Natural killer cell (primary cell): ENCODE measurements around the gene KCNQ1OT1. TPM values are rescaled to one million over a fixed set of nuclear protein-coding genes. Genes with fewer than 3 reads are reported as not detected.

ENCODE experiments used
- ATAC-seq, 3 donors: fragments of 150-1000 bp in 2 of 3; fragments of 200-7000 bp in 1 of 3; cut with Tn5 transposase; 1 replicate in 1 of 3; 2 replicates in 2 of 3; pipeline ENCODE4 v1.10.0; 2021; ENCODE audit warnings: mild to moderate bottlenecking in 2 of 3, moderate library complexity in 2 of 3
- DNase-seq, 2 donors: peaks; one replicate each; pipeline versions ENCODE4 v3.0.0 to v3.0.0-alpha.2; 2013 to 2021; ENCODE audit warnings: mixed read lengths in 1 of 2
- H3K27ac ChIP-seq: one replicate; pipeline ENCODE4 v1.5.1; 2013; ENCODE audit warnings: mild to moderate bottlenecking, low read length
- H3K27me3 ChIP-seq: one replicate; pipeline ENCODE4 v1.6.1; 2013; ENCODE audit warnings: low read length; ENCODE audit not compliant: control insufficient read depth, insufficient read depth
- H3K36me3 ChIP-seq: one replicate; pipeline ENCODE4 v1.6.1; 2013; ENCODE audit warnings: low read length; ENCODE audit not compliant: control insufficient read depth, insufficient read depth
- H3K4me1 ChIP-seq: one replicate; pipeline ENCODE4 v1.6.1; 2013; ENCODE audit warnings: low read length; ENCODE audit not compliant: control insufficient read depth, insufficient read depth
- H3K4me3 ChIP-seq: one replicate; pipeline ENCODE4 v1.5.1; 2013; ENCODE audit warnings: low read length
- H3K9me3 ChIP-seq: one replicate; pipeline ENCODE4 v1.6.1; 2013; ENCODE audit warnings: low read length; ENCODE audit not compliant: control insufficient read depth, insufficient read depth
- H3K27ac Mint-ChIP-seq, 2 donors: one replicate each; pipeline ENCODE4 v1.8.0; 2022; ENCODE audit warnings: mild to moderate bottlenecking in 2 of 2, mixed read lengths in 2 of 2, moderate library complexity in 1 of 2
- H3K27me3 Mint-ChIP-seq, 2 donors: one replicate each; pipeline ENCODE4 v1.8.0; 2022; ENCODE audit warnings: low read depth in 2 of 2, mixed read lengths in 2 of 2
- H3K36me3 Mint-ChIP-seq: one replicate; pipeline ENCODE4 v1.8.0; 2022; ENCODE audit warnings: mixed read lengths
- H3K4me1 Mint-ChIP-seq, 2 donors: one replicate each; pipeline ENCODE4 v1.8.0; 2022; ENCODE audit warnings: mixed read lengths in 2 of 2
- H3K4me3 Mint-ChIP-seq: one replicate; pipeline ENCODE4 v1.8.0; 2022; ENCODE audit warnings: mild to moderate bottlenecking, moderate library complexity, mixed read lengths
- H3K9me3 Mint-ChIP-seq, 2 donors: one replicate each; pipeline ENCODE4 v1.8.0; 2022; ENCODE audit warnings: mixed read lengths in 2 of 2
- WGBS: methylation state at CpG from one replicate; pipeline ENCODE4 v1.1.7; 2013; ENCODE audit warnings: missing lambda C conversion rate; ENCODE audit not compliant: insufficient coverage; 5-methylcytosine and 5-hydroxymethylcytosine counted together
- intact Hi-C: fragments of 100-400 bp; cut with micrococcal nuclease; formaldehyde crosslinking; loops from one replicate; pipeline ENCODE4 v1.14.2; 2022
- total RNA-seq, 4 donors: library from RNA; stranded (reverse); fragments of 120-200 nt in 1 of 4; gene quantifications; one replicate each; pipeline versions ENCODE4 v1.2.3 to v1.2.4, GENCODE V29; 2013 to 2022
- TF ChIP-seq, protein P1 (sequence below): fragments of 200-600 bp; IDR thresholded peaks from one replicate; pipeline ENCODE4 v1.8.0; 2022; ENCODE audit warnings: antibody characterized with exemption

The KCNQ1OT1 gene
- total RNA-seq, 3 donors from 2014 or later (not counting 1 experiment from before 2014, with no cell fraction given) = 0.72 to 0.78 (median 0.75) TPM

DNA sequence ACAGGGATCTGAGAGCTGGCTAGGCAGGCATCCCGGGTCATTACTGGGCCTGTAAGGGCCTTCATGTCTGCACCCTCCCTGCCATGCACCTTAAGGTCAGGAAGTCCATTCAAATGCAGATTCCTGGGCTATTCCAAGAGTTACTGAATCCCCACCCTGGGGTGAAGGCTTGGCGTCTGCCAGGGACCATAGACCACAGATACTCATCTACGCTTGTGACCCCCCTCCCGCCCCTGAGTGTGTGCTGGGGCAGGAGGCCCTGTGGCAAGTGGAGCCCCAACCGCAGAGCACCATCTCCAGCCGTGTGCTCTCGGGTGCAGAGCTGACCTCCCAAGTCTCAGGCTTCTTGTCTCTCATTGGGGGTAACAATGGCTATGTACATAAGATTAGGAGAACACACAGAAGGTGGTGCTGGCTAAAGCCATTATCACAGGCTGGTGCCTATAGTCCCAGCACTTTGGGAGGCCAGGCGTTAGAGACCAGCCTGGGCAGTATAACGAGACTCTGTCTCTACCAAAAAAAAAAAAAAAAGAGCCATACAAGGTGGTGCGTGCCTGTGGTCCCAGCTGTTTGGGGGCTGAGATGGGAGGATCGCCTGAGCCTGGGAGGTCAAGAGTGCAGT lies 19.1 kb upstream of the KCNQ1OT1 start:
- Histone ChIP-seq H3K9me3 (no peaks in the 10 kb centered on the region), H3K4me3 (no peak overlapping the region), H3K4me1 (no peaks in the 10 kb centered on the region), H3K27me3 (no peaks in the 10 kb centered on the region), H3K27ac (no peak overlapping the region), H3K36me3 (no peaks in the 10 kb centered on the region)
- Mint-ChIP-seq H3K27ac (no peak overlapping the region), H3K4me1 (no peaks in the 10 kb centered on the region), H3K9me3 (no peaks in the 10 kb centered on the region), H3K27me3 (no peaks in the 10 kb centered on the region), H3K36me3 (no peaks in the 10 kb centered on the region), H3K4me3 (no peak overlapping the region)
- DNase-seq = no peak
- no peak for ATAC-seq
- TF ChIP-seq, protein P1, sequence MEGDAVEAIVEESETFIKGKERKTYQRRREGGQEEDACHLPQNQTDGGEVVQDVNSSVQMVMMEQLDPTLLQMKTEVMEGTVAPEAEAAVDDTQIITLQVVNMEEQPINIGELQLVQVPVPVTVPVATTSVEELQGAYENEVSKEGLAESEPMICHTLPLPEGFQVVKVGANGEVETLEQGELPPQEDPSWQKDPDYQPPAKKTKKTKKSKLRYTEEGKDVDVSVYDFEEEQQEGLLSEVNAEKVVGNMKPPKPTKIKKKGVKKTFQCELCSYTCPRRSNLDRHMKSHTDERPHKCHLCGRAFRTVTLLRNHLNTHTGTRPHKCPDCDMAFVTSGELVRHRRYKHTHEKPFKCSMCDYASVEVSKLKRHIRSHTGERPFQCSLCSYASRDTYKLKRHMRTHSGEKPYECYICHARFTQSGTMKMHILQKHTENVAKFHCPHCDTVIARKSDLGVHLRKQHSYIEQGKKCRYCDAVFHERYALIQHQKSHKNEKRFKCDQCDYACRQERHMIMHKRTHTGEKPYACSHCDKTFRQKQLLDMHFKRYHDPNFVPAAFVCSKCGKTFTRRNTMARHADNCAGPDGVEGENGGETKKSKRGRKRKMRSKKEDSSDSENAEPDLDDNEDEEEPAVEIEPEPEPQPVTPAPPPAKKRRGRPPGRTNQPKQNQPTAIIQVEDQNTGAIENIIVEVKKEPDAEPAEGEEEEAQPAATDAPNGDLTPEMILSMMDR = no peak
- WGBS = 84% methylated on average over 10 of the region's 11 CpGs
- intact Hi-C loops = no loop called here

- Histone ChIP-seq H3K4me1 (no peaks in the 10 kb centered on the region), H3K27ac (no peak overlapping the region), H3K27me3 (no peaks in the 10 kb centered on the region), H3K4me3 (no peak overlapping the region), H3K9me3 (no peaks in the 10 kb centered on the region), H3K36me3 (no peaks in the 10 kb centered on the region)
- no peaks in the 10 kb centered on the region for H3K27me3 Mint-ChIP-seq
- ATAC-seq (no peak), DNase-seq (no peak)
- intact Hi-C loops = no loop called here
- no peaks in the 10 kb centered on the region for H3K9me3 Mint-ChIP-seq
- TF ChIP-seq, protein P1 = no peak
- no peaks in the 10 kb centered on the region for H3K36me3 Mint-ChIP-seq
- H3K4me1 Mint-ChIP-seq = no peaks in the 10 kb centered on the region
- WGBS = 79% methylated on average over 19 of the region's 22 CpGs
- H3K27ac Mint-ChIP-seq = no peak overlapping the region
- no peak overlapping the region for H3K4me3 Mint-ChIP-seq
Observed at GRCh38 chr11:2717561-2718325, 17.9 kb upstream of the KCNQ1OT1 start.

DNA sequence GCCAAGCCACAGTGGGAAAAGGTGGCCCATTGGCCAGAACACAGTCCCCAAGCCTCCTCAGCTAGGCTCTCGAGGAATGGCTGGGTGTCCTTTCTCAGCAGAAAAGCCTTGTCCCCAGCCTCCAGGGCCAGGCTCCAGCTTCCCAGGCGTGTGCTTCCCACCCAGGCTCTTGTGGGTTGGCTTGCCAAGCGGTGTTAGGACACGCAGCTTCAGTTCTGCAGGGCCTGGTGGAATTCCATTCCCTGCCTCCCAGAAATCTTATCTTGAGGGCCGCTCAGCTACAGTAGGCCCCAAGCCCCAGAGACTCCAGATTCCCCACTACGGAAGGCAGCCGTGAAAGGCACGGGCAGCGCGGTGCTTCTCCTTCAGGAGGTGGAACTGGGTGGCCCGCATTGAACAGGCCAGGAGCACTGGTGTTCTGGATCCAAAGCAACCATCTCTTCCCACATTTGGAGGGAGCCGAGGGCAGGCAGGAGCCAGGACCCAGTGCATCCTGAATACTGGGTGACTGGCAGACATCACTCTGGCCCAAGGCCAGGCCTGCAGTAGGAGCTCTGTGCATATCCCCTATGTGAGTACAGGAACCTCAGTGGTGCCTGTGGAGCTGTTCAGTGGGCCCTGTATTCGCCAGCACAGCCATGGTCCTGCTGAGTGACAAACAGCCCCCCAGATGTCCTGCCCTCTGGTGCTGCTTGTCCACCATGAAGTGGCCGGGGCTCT lies 16.7 kb upstream of the KCNQ1OT1 start:
- Histone ChIP-seq H3K27ac (no peak overlapping the region), H3K4me1 (no peaks in the 10 kb centered on the region), H3K36me3 (no peaks in the 10 kb centered on the region), H3K27me3 (no peaks in the 10 kb centered on the region), H3K9me3 (no peaks in the 10 kb centered on the region), H3K4me3 (no peak overlapping the region)
- Mint-ChIP-seq H3K9me3 (no peaks in the 10 kb centered on the region), H3K27ac (no peak overlapping the region), H3K4me3 (no peak overlapping the region), H3K27me3 (no peaks in the 10 kb centered on the region), H3K36me3 (no peaks in the 10 kb centered on the region), H3K4me1 (no peaks in the 10 kb centered on the region)
- WGBS = 87% methylated on average over 14 of the region's 14 CpGs
- intact Hi-C loops = no loop called here
- TF ChIP-seq, protein P1 = no peak
- no peak for DNase-seq
- ATAC-seq = no peak
